ENCODE results near the gene MYRF.

MYRF gene

GRCh38 chr11:61771195-61771894 is 18.9 kb downstream of the MYRF start:
- Histone ChIP-seq H3K36me3 (ENCODE audit: insufficient read depth, low read length) (no peaks in the 10 kb centered on the region), H3K9ac (ENCODE audit: low read depth, low read length, poor library complexity, severe bottlenecking) (no peak overlapping the region), H2AFZ (ENCODE audit: low read length) (no peak overlapping the region), H3K4me1 (ENCODE audit: insufficient read depth, low read length, poor library complexity, severe bottlenecking) (no peaks in the 10 kb centered on the region), H3K4me3 (ENCODE audit: low read length, poor library complexity, severe bottlenecking) (no peak overlapping the region), H3K4me2 (ENCODE audit: low read depth, low read length, poor library complexity, severe bottlenecking) (no peak overlapping the region), H3F3A (ENCODE audit: low read depth) (no peaks in the 10 kb centered on the region), H4K20me1 (ENCODE audit: insufficient read depth, low read length, poor library complexity, severe bottlenecking) (no peaks in the 10 kb centered on the region), H3K9me3 (ENCODE audit: insufficient read depth, low read depth, low read length) (no peaks in the 10 kb centered on the region), H3K79me2 (ENCODE audit: insufficient read depth, low read length) (no peaks in the 10 kb centered on the region), H3K9me2 (replicated peaks; ENCODE audit: low read depth, low read length) (no peaks in the 10 kb centered on the region), H3K27me3 (ENCODE audit: insufficient read depth, low read length, poor library complexity, severe bottlenecking) (no peaks in the 10 kb centered on the region)
- no peak for TF ChIP-seq EZH2phosphoT487 (IDR thresholded peaks at IDR 0.05; ENCODE audit: borderline replicate concordance)
- TF ChIP-seq, protein P1, sequence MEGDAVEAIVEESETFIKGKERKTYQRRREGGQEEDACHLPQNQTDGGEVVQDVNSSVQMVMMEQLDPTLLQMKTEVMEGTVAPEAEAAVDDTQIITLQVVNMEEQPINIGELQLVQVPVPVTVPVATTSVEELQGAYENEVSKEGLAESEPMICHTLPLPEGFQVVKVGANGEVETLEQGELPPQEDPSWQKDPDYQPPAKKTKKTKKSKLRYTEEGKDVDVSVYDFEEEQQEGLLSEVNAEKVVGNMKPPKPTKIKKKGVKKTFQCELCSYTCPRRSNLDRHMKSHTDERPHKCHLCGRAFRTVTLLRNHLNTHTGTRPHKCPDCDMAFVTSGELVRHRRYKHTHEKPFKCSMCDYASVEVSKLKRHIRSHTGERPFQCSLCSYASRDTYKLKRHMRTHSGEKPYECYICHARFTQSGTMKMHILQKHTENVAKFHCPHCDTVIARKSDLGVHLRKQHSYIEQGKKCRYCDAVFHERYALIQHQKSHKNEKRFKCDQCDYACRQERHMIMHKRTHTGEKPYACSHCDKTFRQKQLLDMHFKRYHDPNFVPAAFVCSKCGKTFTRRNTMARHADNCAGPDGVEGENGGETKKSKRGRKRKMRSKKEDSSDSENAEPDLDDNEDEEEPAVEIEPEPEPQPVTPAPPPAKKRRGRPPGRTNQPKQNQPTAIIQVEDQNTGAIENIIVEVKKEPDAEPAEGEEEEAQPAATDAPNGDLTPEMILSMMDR (conservative IDR thresholded peaks at IDR 0.05; ENCODE audit: low read length): no peak

DNA sequence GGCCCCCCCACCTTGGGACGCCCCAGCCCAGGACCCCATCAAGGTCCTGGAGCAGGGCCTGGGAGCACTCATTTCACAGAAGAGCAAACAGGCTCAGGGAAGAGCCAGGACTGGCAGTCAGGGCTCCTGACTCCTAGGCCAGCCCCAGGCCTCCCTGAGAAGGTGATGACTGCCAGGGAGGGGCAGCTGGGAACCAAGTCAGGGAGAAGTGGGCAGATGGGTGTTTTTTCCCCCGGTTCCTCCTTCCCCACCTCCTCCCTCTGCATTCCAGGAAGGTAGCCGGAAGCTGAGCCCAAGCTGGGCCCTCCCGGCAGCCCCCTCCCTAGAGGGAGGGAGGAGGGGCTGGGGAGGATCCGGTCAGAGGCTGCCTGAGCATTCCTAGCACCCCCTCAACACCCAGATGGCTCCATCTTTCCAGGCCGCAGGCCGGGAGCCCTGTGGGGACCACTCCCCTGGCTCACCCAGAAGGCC is 19.6 kb downstream of the MYRF start:
- no peaks in the 10 kb centered on the region for H3K36me3 ChIP-seq (ENCODE audit: insufficient read depth, low read length)
- H3K27me3 ChIP-seq (ENCODE audit: insufficient read depth, low read length, poor library complexity, severe bottlenecking): no peaks in the 10 kb centered on the region
- H3K4me2 ChIP-seq (ENCODE audit: low read depth, low read length, poor library complexity, severe bottlenecking): no peak overlapping the region
- H3K9me2 ChIP-seq (replicated peaks; ENCODE audit: low read depth, low read length): no peaks in the 10 kb centered on the region
- no peaks in the 10 kb centered on the region for H4K20me1 ChIP-seq (ENCODE audit: insufficient read depth, low read length, poor library complexity, severe bottlenecking)
- no peak overlapping the region for H3K4me3 ChIP-seq (ENCODE audit: low read length, poor library complexity, severe bottlenecking)
- no peak overlapping the region for H2AFZ ChIP-seq (ENCODE audit: low read length)
- no peaks in the 10 kb centered on the region for H3K9me3 ChIP-seq (ENCODE audit: insufficient read depth, low read depth, low read length)
- no peak for TF ChIP-seq EZH2phosphoT487 (IDR thresholded peaks at IDR 0.05; ENCODE audit: borderline replicate concordance)
- TF ChIP-seq, protein P1 (conservative IDR thresholded peaks at IDR 0.05; ENCODE audit: low read length): no peak
- no peaks in the 10 kb centered on the region for H3K4me1 ChIP-seq (ENCODE audit: insufficient read depth, low read length, poor library complexity, severe bottlenecking)
- no peaks in the 10 kb centered on the region for H3K79me2 ChIP-seq (ENCODE audit: insufficient read depth, low read length)
- no peak overlapping the region for H3K9ac ChIP-seq (ENCODE audit: low read depth, low read length, poor library complexity, severe bottlenecking)
- H3F3A ChIP-seq (ENCODE audit: low read depth): no peaks in the 10 kb centered on the region

GRCh38 chr11:61773356-61773755 is 20.9 kb downstream of the MYRF start:
- H2AFZ ChIP-seq (ENCODE audit: low read length): no peak overlapping the region
- no peaks in the 10 kb centered on the region for H3K36me3 ChIP-seq (ENCODE audit: insufficient read depth, low read length)
- no peaks in the 10 kb centered on the region for H3F3A ChIP-seq (ENCODE audit: low read depth)
- no peaks in the 10 kb centered on the region for H3K9me3 ChIP-seq (ENCODE audit: insufficient read depth, low read depth, low read length)
- no peaks in the 10 kb centered on the region for H3K4me1 ChIP-seq (ENCODE audit: insufficient read depth, low read length, poor library complexity, severe bottlenecking)
- no peaks in the 10 kb centered on the region for H4K20me1 ChIP-seq (ENCODE audit: insufficient read depth, low read length, poor library complexity, severe bottlenecking)
- H3K79me2 ChIP-seq (ENCODE audit: insufficient read depth, low read length): no peaks in the 10 kb centered on the region
- no peak overlapping the region for H3K9ac ChIP-seq (ENCODE audit: low read depth, low read length, poor library complexity, severe bottlenecking)
- H3K9me2 ChIP-seq (replicated peaks; ENCODE audit: low read depth, low read length): no peaks in the 10 kb centered on the region
- no peaks in the 10 kb centered on the region for H3K27me3 ChIP-seq (ENCODE audit: insufficient read depth, low read length, poor library complexity, severe bottlenecking)
- H3K4me2 ChIP-seq (ENCODE audit: low read depth, low read length, poor library complexity, severe bottlenecking): no peak overlapping the region
- no peak overlapping the region for H3K4me3 ChIP-seq (ENCODE audit: low read length, poor library complexity, severe bottlenecking)
- TF ChIP-seq, protein P1 (conservative IDR thresholded peaks at IDR 0.05; ENCODE audit: low read length): no peak
- no peak for TF ChIP-seq EZH2phosphoT487 (IDR thresholded peaks at IDR 0.05; ENCODE audit: borderline replicate concordance)
